IgD-negative memory B cell (primary cell): Measurements from ENCODE around the gene SOS2. TPM values are rescaled to one million over a fixed set of nuclear protein-coding genes. Genes with fewer than 3 reads are reported as not detected.
"Not testable (repeated sequence)": the region's sequence is repeated elsewhere in the genome, so short reads cannot be mapped to it uniquely, and the experiment has no call there.

Experiments
- H3K27ac Mint-ChIP-seq, 3 donors: one replicate each; pipeline ENCODE4 v1.8.0; 2020 to 2022; ENCODE audit warnings: mild to moderate bottlenecking in 3 of 3, mixed read lengths in 3 of 3, moderate library complexity in 1 of 3
- H3K27me3 Mint-ChIP-seq: one replicate; pipeline ENCODE4 v1.8.0; 2021; ENCODE audit warnings: mixed read lengths
- H3K36me3 Mint-ChIP-seq: one replicate; pipeline ENCODE4 v1.8.0; 2020; ENCODE audit warnings: mild to moderate bottlenecking, mixed read lengths
- H3K4me1 Mint-ChIP-seq, 3 donors: one replicate each; pipeline ENCODE4 v1.8.0; 2020 to 2022; ENCODE audit warnings: mixed read lengths in 3 of 3, mild to moderate bottlenecking in 1 of 3
- H3K4me3 Mint-ChIP-seq, 4 donors: one replicate each; pipeline ENCODE4 v1.8.0; 2020 to 2022; ENCODE audit warnings: mild to moderate bottlenecking in 4 of 4, mixed read lengths in 4 of 4, moderate library complexity in 3 of 4
- H3K9me3 Mint-ChIP-seq, 3 donors: one replicate each; pipeline ENCODE4 v1.8.0; 2020 to 2021; ENCODE audit warnings: mixed read lengths in 3 of 3, mild to moderate bottlenecking in 1 of 3
- polyA plus RNA-seq: library from polyadenylated mRNA; unstranded; fragments of 300-500 nt; fragmentation: Illumina TruSeq; gene quantifications from one replicate; pipeline ENCODE4 v1.2.3, GENCODE V29; 2021

SOS2 gene
- polyA plus RNA-seq, 1 donor from 2014 or later: 6.2 TPM

DNA sequence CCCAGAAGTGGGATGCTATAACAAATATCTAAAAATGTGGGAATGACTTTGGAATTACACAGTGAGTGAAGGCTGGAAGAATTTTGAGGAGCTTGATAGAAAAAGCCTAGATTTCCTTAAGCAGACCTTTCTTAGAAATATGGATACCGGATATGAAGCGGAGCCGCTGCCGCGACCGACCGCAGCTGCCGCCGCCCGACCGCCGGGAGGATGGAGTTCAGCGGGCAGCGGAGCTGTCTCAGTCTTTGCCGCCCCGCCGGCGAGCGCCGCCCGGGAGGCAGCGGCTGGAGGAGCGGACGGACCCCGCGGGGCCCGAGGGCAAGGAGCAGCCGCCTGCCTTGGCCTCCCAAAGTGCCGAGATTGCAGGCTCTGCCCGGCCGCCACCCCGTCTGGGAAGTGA is 157.7 kb downstream of the SOS2 start:
- peaks cover 13 to 36% (median 26%) of the 10 kb centered on the region in 3 donors for H3K4me1 Mint-ChIP-seq
- H3K27ac Mint-ChIP-seq, H3K36me3 Mint-ChIP-seq, H3K27me3 Mint-ChIP-seq, H3K9me3 Mint-ChIP-seq, H3K4me3 Mint-ChIP-seq: not testable (repeated sequence)

DNA sequence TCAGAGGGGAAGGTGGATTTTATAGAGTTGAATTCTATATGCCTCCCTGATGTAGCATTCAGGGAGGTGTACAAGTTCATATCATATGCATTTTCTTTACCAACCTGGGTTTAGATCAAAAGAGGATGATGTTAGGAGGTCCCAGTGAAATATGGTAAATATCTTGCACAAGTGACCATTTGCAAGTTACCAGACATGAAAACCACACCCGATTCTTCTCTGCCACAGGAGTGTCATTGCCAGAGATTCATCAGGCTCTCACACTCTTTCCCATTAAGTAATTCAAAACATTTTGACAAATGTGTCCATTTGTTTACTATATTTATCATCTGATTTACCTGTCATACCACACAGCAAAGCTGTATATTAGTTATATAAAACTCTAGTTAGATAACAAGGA is 159.0 kb downstream of the SOS2 start:
- Mint-ChIP-seq H3K27ac (peak overlapping the region in 1 of 3 donors; percentile 39), H3K4me3 (no peak overlapping the region), H3K4me1 (peaks cover 10 to 29% (median 27%) of the 10 kb centered on the region in 3 donors), H3K27me3 (no peaks in the 10 kb centered on the region), H3K9me3 (no peaks in the 10 kb centered on the region), H3K36me3 (peaks cover 1% of the 10 kb centered on the region)

- Mint-ChIP-seq H3K27me3 (no peaks in the 10 kb centered on the region), H3K36me3 (peaks cover 1% of the 10 kb centered on the region), H3K4me1 (peaks cover 14 to 31% (median 18%) of the 10 kb centered on the region in 3 donors), H3K4me3 (peak overlapping the region in 1 of 4 donors; percentile 11), H3K27ac (peak overlapping the region; percentile 39 to 60 (median 54)), H3K9me3 (no peaks in the 10 kb centered on the region)
These were observed 160.4 kb downstream of the SOS2 start for GRCh38 chr14:50070840-50071548.

GRCh38 chr14:50070230-50070629 is 161.1 kb downstream of the SOS2 start:
- no peaks in the 10 kb centered on the region for H3K9me3 Mint-ChIP-seq
- no peak overlapping the region for H3K4me3 Mint-ChIP-seq
- peaks cover 1% of the 10 kb centered on the region for H3K36me3 Mint-ChIP-seq
- peaks cover 18 to 38% (median 21%) of the 10 kb centered on the region in 3 donors for H3K4me1 Mint-ChIP-seq
- no peaks in the 10 kb centered on the region for H3K27me3 Mint-ChIP-seq
- no peak overlapping the region for H3K27ac Mint-ChIP-seq

- no peak overlapping the region for H3K27ac Mint-ChIP-seq
- H3K27me3 Mint-ChIP-seq: no peaks in the 10 kb centered on the region
- H3K4me3 Mint-ChIP-seq: no peak overlapping the region
- H3K9me3 Mint-ChIP-seq: no peaks in the 10 kb centered on the region
- H3K4me1 Mint-ChIP-seq: peaks cover 19 to 46% (median 24%) of the 10 kb centered on the region in 3 donors
- H3K36me3 Mint-ChIP-seq: no peaks in the 10 kb centered on the region
These were observed 162.1 kb downstream of the SOS2 start for GRCh38 chr14:50069325-50069724.

DNA sequence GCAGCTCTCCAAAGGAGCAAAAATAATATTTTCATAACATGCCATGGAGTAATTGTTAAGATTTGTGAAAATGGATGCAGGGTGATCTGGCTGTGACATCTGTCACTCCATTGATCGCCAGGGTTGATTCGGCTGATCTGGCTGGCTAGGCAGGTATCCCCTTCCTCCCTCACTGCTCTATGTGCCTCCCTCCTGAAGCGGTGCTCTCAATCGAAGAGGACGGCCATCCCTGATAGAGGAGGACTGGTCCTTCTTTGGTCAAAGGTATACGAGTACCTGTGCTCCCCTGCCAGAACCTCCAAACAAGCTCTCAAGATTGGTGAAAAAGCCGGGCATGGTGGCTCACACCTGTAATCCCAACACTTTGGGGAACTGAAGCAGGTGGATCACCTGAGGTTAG is 162.9 kb downstream of the SOS2 start:
- peaks cover 19 to 52% (median 28%) of the 10 kb centered on the region in 3 donors for H3K4me1 Mint-ChIP-seq
- no peaks in the 10 kb centered on the region for H3K36me3 Mint-ChIP-seq
- no peaks in the 10 kb centered on the region for H3K9me3 Mint-ChIP-seq
- no peaks in the 10 kb centered on the region for H3K27me3 Mint-ChIP-seq
- H3K4me3 Mint-ChIP-seq: no peak overlapping the region
- H3K27ac Mint-ChIP-seq: no peak overlapping the region

DNA sequence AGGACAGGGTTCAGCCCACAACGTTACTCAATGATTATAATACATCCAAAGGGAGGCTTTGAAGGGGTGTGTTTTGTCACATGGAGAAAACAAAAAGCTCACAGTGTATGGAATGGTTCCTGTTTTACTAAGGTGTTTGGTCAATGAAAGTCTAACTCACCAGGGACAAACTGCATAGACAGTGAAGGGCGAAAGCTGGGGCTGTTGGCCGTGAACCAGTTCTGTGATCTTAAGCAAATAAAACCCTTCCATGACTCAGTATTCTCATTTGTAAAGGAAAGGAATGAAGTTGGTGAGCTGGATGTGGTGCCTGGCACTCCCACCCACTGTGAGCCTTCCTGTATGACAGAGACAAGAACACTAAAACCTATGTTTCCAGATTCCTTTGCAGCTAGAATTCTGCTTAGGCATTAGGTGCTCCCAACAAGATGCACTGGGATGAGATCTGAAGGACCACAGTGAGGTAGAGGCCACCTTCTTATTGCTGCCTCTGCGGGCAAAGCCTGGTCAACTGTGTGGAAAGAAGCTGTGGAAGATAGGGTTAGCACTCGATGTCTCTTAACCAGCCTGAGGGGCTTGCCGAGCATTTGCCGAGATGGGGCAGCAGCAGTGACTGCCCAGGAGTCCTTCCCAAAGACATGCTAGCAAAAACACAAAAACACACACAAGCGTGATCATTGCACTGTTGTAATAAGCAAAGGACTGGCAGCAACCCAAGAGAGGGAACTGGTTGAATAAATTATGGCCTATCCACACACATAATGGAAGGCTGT is 163.5 kb downstream of the SOS2 start:
- Mint-ChIP-seq H3K4me3 (no peak overlapping the region), H3K27me3 (no peaks in the 10 kb centered on the region), H3K27ac (peak overlapping the region in 1 of 3 donors; percentile 23), H3K36me3 (no peaks in the 10 kb centered on the region), H3K4me1 (peaks cover 19 to 55% (median 33%) of the 10 kb centered on the region in 3 donors), H3K9me3 (no peaks in the 10 kb centered on the region)

Other genes starting within 250 kb of the SOS2 start
- gene VCPKMT, start 115.0 kb downstream of the SOS2 start, polyA plus RNA-seq: 14.0 TPM
- 2.0 TPM for gene L2HGDH, start 80.7 kb upstream of the SOS2 start, polyA plus RNA-seq
- gene DMAC2L, start 80.7 kb upstream of the SOS2 start, polyA plus RNA-seq: 25.3 TPM
- gene CDKL1, start 165.3 kb upstream of the SOS2 start, polyA plus RNA-seq: 7.1 TPM